IMR-90 (cell line): ENCODE measurements around the gene ADGRF5. TPM values are rescaled to one million over a fixed set of nuclear protein-coding genes. Genes with fewer than 3 reads are reported as not detected.

ENCODE experiments used
- ATAC-seq: fragments of 200-7000 bp; cut with Tn5 transposase; 2 replicates; pipeline ENCODE4 v1.9.1; 2020; ENCODE audit warnings: low read depth, mild to moderate bottlenecking, moderate library complexity
- BruUV-seq: library from RNA; stranded (reverse); fragments of 400-500 nt; replicated peaks from 2 replicates; lab custom pipeline; 2021; lab: Mats Ljungman, UMichigan
- CTCF ChIA-PET: fragments of 300-600 bp; formaldehyde crosslinking; extraction: SDS; loops from one replicate; lab custom pipeline; 2021; ENCODE audit warnings: antibody characterized with exemption; lab: Yijun Ruan, JAX
- POLR2A ChIA-PET: fragments of 300-600 bp; sonication (Branson Sonifier 250); formaldehyde crosslinking; loops from one replicate; lab custom pipeline; 2022; ENCODE audit warnings: antibody characterized with exemption; ENCODE audit not compliant: unreplicated experiment; lab: Charles Lee
- DNase-seq: peaks from one replicate; pipeline ENCODE4 v3.0.0; 2013
- H2AFZ ChIP-seq: replicated peaks from 2 replicates; pipeline ENCODE3; 2013; ENCODE audit warnings: low read length, mild to moderate bottlenecking; ENCODE audit not compliant: poor library complexity
- H2AK5ac ChIP-seq: 2 replicates; pipeline ENCODE4 v1.6.1; 2013; ENCODE audit warnings: low read depth, low read length, inconsistent platforms
- H2AK9ac ChIP-seq: replicated peaks from 2 replicates; pipeline ENCODE3; 2013; ENCODE audit warnings: mild to moderate bottlenecking, low read depth, low read length, moderate library complexity; ENCODE audit not compliant: poor library complexity
- H2BK120ac ChIP-seq: 2 replicates; pipeline ENCODE4 v1.6.1; 2013; ENCODE audit warnings: low read depth, low read length, inconsistent platforms
- H2BK15ac ChIP-seq: 3 replicates; pipeline ENCODE4 v1.6.1; 2013; ENCODE audit warnings: low read depth, low read length, inconsistent platforms
- H2BK20ac ChIP-seq: 2 replicates; pipeline ENCODE4 v1.6.1; 2013; ENCODE audit warnings: low read depth, mild to moderate bottlenecking, inconsistent platforms, low read length, moderate library complexity
- H2BK5ac ChIP-seq: 2 replicates; pipeline ENCODE4 v1.6.1; 2013; ENCODE audit warnings: mild to moderate bottlenecking, low read depth, low read length, inconsistent platforms; ENCODE audit not compliant: poor library complexity, severe bottlenecking
- H3K14ac ChIP-seq: replicated peaks from 2 replicates; pipeline ENCODE4 v1.6.1; 2013; ENCODE audit warnings: low read depth, low read length, inconsistent platforms
- H3K18ac ChIP-seq: 2 replicates; pipeline ENCODE4 v1.6.1; 2013; ENCODE audit warnings: low read depth, low read length, control low read depth
- H3K23ac ChIP-seq: 2 replicates; pipeline ENCODE4 v1.6.1; 2013; ENCODE audit warnings: low read depth, low read length, inconsistent platforms
- H3K27ac ChIP-seq: 2 replicates; pipeline ENCODE4 v1.5.1; 2013; ENCODE audit warnings: mild to moderate bottlenecking, control low read depth, low read length; ENCODE audit not compliant: insufficient read depth
- H3K27me3 ChIP-seq: 2 replicates; pipeline ENCODE4 v1.6.1; 2013; ENCODE audit warnings: low read length; ENCODE audit not compliant: control insufficient read depth, insufficient read depth
- H3K36me3 ChIP-seq: 2 replicates; pipeline ENCODE4 v1.6.1; 2013; ENCODE audit warnings: low read length, mixed read lengths; ENCODE audit not compliant: control insufficient read depth, insufficient read depth
- H3K4ac ChIP-seq: 2 replicates; pipeline ENCODE4 v1.6.1; 2013; ENCODE audit warnings: low read depth, low read length, inconsistent platforms
- H3K4me1 ChIP-seq: 2 replicates; pipeline ENCODE4 v1.6.1; 2013; ENCODE audit warnings: low read length, mixed read lengths; ENCODE audit not compliant: control insufficient read depth, insufficient read depth
- H3K4me2 ChIP-seq: 2 replicates; pipeline ENCODE4 v1.6.1; 2013; ENCODE audit warnings: low read depth, mild to moderate bottlenecking, control low read depth, low read length, moderate library complexity
- H3K4me3 ChIP-seq: 2 replicates; pipeline ENCODE4 v1.5.1; 2013; ENCODE audit warnings: low read depth, mild to moderate bottlenecking, control low read depth, low read length, moderate library complexity; ENCODE audit not compliant: insufficient read depth
- H3K56ac ChIP-seq: 2 replicates; pipeline ENCODE4 v1.6.1; 2013; ENCODE audit warnings: low read length, inconsistent platforms; ENCODE audit not compliant: insufficient read depth; ENCODE audit errors: extremely low read depth
- H3K79me1 ChIP-seq, 2 experiments: 2 replicates each; pipeline ENCODE4 v1.6.1; 2013; ENCODE audit warnings: low read length in 2 of 2, inconsistent platforms in 1 of 2, low read depth in 1 of 2
- H3K9ac ChIP-seq: 2 replicates; pipeline ENCODE4 v1.6.1; 2013; ENCODE audit warnings: low read depth, low read length, control low read depth
- H3K9me1 ChIP-seq: 2 replicates; pipeline ENCODE4 v1.6.1; 2013; ENCODE audit warnings: low read length, inconsistent platforms; ENCODE audit not compliant: insufficient read depth
- H3K9me3 ChIP-seq: 2 replicates; pipeline ENCODE4 v1.6.1; 2013; ENCODE audit warnings: low read length; ENCODE audit not compliant: control insufficient read depth, insufficient read depth
- H4K20me1 ChIP-seq: 2 replicates; pipeline ENCODE4 v1.6.1; 2013; ENCODE audit warnings: low read length, inconsistent platforms; ENCODE audit not compliant: insufficient read depth
- H4K5ac ChIP-seq: 2 replicates; pipeline ENCODE4 v1.6.1; 2013; ENCODE audit warnings: mild to moderate bottlenecking, low read depth, low read length, control low read depth
- H4K8ac ChIP-seq, 2 experiments: 2 replicates each; pipeline ENCODE4 v1.6.1; 2013; ENCODE audit warnings: low read depth in 2 of 2, low read length in 2 of 2, control low read depth in 1 of 2, inconsistent platforms in 1 of 2
- H4K91ac ChIP-seq: 2 replicates; pipeline ENCODE4 v1.6.1; 2013; ENCODE audit warnings: low read depth, low read length, inconsistent platforms; ENCODE audit not compliant: insufficient read depth
- CHD1 ChIP-seq: IDR thresholded peaks from 2 replicates; pipeline ENCODE4 v1.6.1; 2012; ENCODE audit warnings: low read depth, low read length, improper control_type of control experiment
- NFE2L2 ChIP-seq: fragments of 150-350 bp; IDR thresholded peaks from 2 replicates; pipeline ENCODE4 v1.6.1; 2016; ENCODE audit warnings: low read depth, mild to moderate bottlenecking, low read length
- POLR2A ChIP-seq: IDR thresholded peaks from 2 replicates; pipeline ENCODE4 v1.6.1; 2012; ENCODE audit warnings: mild to moderate bottlenecking, low read depth, low read length
- SMC3 ChIP-seq: fragments of 150-350 bp; IDR thresholded peaks from 2 replicates; pipeline ENCODE4 v1.6.1; 2016; ENCODE audit warnings: low read depth, mild to moderate bottlenecking, antibody characterized with exemption, low read length, moderate library complexity
- WGBS, 2 experiments: methylation state at CpG; one replicate each; pipeline versions ENCODE4 v1.1.5 to v1.1.7; 2013; ENCODE audit warnings: missing lambda C conversion rate in 2 of 2; ENCODE audit not compliant: insufficient read length in 1 of 2; ENCODE audit errors: extremely low coverage in 2 of 2; 5-methylcytosine and 5-hydroxymethylcytosine counted together
- dilution Hi-C: fragments of 300-500 bp; cut with HindIII; formaldehyde crosslinking; loops from one replicate; pipeline ENCODE4 v1.14.3; 2018; ENCODE audit warnings: low sequenced_read_pairs; ENCODE audit not compliant: unreplicated experiment
- in situ Hi-C: fragments of 300-500 bp; cut with MboI; formaldehyde crosslinking; loops from 3 replicates; pipeline ENCODE4 v1.14.3; 2019; ENCODE audit warnings: low sequenced_read_pairs, inconsistent platforms, mixed read lengths
- intact Hi-C: fragments of 100-400 bp; cut with micrococcal nuclease; formaldehyde crosslinking; loops from 2 replicates; pipeline ENCODE4 v1.10.0; 2022
- polyA plus RNA-seq, 3 experiments: library from polyadenylated mRNA; depleted of rRNA; stranded (reverse); fragments of >200 nt; gene quantifications; 2 replicates each; pipeline ENCODE4 v1.2.3, GENCODE V29; 2012; ENCODE audit warnings: low replicate concordance in 1 of 3
- total RNA-seq: library from RNA; depleted of rRNA; stranded (reverse); fragments of >200 nt; gene quantifications from 2 replicates; pipeline ENCODE4 v1.2.3, GENCODE V29; 2012
- TF ChIP-seq, protein P1 (sequence below): fragments of 150-350 bp; IDR thresholded peaks from 2 replicates; pipeline ENCODE4 v1.6.1; 2017; ENCODE audit warnings: mild to moderate bottlenecking, antibody characterized with exemption, low read length, low read depth
- TF ChIP-seq, protein P2 (sequence below): fragments of 150-350 bp; IDR thresholded peaks from 2 replicates; pipeline ENCODE4 v1.6.1; 2016; ENCODE audit warnings: low read depth, mild to moderate bottlenecking, low read length, moderate library complexity, borderline replicate concordance

The ADGRF5 gene
- total and polyA plus RNA-seq, 2 of the 4 experiments (the other 2 are of a cell fraction): not detected

DNA sequence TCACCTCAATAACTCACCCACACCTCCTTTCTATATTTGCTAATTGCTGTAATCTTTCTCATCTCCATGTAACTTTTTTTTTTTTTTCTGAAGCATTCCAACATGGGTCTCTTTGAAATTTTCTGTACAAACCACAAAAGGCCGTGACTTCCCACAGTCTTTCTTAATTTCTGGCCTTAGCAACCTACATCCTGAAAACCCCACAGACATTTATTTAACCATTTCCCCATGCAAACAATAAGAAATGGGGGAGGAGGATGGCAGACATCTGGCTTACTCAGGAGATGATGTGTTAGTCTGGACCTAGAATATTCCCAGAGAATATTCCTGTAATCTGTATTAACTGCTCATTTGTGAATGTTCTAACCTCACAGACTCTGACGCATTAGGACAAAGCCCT lies 70.9 kb downstream of the ADGRF5 start:
- Histone ChIP-seq H3K27ac (no peak overlapping the region), H3K9me1 (no peaks in the 10 kb centered on the region), H2AK9ac (no peak overlapping the region), H3K4me3 (no peak overlapping the region), H2BK5ac (no peak overlapping the region), H3K18ac (no peak overlapping the region), H3K79me1 (no peaks in the 10 kb centered on the region), H2BK20ac (no peak overlapping the region), H3K36me3 (no peaks in the 10 kb centered on the region), H3K27me3 (peaks cover 2% of the 10 kb centered on the region; the same call in 1 of the 2 replicates), H4K8ac (no peak overlapping the region), H2BK15ac (no peak overlapping the region), H3K56ac (no peak overlapping the region), H4K91ac (no peak overlapping the region), H3K23ac (no peak overlapping the region), H4K20me1 (no peaks in the 10 kb centered on the region), H2AK5ac (no peak overlapping the region), H3K4ac (no peak overlapping the region), H4K5ac (no peak overlapping the region), H3K4me2 (no peak overlapping the region), H2AFZ (no peak overlapping the region), H3K4me1 (no peaks in the 10 kb centered on the region), H3K9ac (no peak overlapping the region), H2BK120ac (no peak overlapping the region), H3K9me3 (no peaks in the 10 kb centered on the region), H3K14ac (no peak overlapping the region)
- ChIA-PET POLR2A (no interaction called here), CTCF (no interaction called here)
- DNase-seq: no peak
- in situ Hi-C loops: no loop called here
- no peak for ATAC-seq
- dilution Hi-C loops: no loop called here
- intact Hi-C loops: no loop called here
- no TSS peak for BruUV-seq
- no peak for TF ChIP-seq POLR2A
- TF ChIP-seq CHD1: no peak
- TF ChIP-seq, protein P1, sequence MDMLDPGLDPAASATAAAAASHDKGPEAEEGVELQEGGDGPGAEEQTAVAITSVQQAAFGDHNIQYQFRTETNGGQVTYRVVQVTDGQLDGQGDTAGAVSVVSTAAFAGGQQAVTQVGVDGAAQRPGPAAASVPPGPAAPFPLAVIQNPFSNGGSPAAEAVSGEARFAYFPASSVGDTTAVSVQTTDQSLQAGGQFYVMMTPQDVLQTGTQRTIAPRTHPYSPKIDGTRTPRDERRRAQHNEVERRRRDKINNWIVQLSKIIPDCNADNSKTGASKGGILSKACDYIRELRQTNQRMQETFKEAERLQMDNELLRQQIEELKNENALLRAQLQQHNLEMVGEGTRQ: no peak
- TF ChIP-seq, protein P2, sequence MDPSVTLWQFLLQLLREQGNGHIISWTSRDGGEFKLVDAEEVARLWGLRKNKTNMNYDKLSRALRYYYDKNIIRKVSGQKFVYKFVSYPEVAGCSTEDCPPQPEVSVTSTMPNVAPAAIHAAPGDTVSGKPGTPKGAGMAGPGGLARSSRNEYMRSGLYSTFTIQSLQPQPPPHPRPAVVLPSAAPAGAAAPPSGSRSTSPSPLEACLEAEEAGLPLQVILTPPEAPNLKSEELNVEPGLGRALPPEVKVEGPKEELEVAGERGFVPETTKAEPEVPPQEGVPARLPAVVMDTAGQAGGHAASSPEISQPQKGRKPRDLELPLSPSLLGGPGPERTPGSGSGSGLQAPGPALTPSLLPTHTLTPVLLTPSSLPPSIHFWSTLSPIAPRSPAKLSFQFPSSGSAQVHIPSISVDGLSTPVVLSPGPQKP: no peak
- no peak for TF ChIP-seq NFE2L2
- no peak for TF ChIP-seq SMC3
- WGBS, 2 experiments: no CpG with 5 or more reads among the region's 2 CpGs
